ENCODE results near the gene PPAT.
"Not testable (repeated sequence)": the region's sequence is repeated elsewhere in the genome, so short reads cannot be mapped to it uniquely, and the experiment has no call there.

The PPAT gene

GRCh38 chr4:56374956-56375355, 60.5 kb downstream of the PPAT start:
- DNase-seq: no peak

GRCh38 chr4:56372774-56373173, 62.6 kb downstream of the PPAT start:
- no peak for DNase-seq

DNA sequence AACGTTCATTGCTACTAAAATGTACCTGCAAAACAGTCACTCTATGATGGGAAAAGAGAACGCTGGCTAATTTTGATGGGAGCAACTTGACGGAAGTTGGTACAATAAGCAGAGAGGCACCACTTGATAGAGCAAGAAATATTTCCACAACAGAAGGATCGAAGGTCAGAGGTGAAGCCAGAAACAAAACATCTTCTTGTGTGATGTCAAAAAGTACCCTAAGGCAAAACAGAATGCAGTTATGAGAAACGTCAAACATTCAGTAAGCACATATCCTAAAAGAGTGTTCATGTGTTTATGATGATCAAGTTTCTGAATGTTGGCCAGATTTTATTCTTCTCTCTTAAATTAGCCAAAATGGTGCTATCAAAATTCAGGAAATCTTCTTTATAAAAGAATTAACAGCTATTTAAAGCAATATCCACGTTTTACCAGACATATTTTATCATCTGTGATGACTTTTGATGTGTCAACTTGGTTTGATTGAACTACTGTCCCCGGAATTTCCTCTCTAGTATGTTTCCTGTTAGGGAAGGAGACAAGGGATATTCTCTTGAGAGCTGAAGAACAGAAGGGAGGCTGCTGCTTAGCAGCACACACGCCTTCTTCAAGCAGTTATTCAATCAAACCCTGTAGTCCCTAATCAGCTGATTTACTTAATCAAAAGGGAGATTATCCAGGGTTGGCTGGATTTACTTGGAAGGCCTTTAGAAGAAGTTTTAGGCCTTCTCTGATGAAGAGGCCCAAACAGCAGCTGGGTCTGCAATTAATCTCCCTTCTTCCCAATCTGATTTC, 63.8 kb downstream of the PPAT start:
- DNase-seq: no peak

DNA sequence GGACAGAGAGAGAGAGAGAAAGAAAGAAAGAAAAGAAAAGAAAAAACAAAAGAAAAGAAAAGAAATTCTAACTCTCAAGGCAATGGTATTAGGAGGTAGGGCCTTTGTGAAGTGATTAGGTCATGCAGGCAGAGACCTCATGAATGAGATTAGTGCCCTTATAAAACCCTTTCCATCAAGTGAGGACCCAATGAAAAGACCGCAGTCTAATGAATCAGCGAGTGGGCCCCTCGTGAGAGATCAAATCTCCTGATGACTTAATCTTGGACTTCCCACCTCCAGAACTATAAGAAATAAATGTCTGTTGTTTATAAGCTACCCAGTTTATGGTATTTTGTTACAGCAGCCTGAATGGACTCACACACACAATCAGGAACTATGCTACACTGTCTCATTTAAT, 65.0 kb downstream of the PPAT start:
- no peak for DNase-seq

DNA sequence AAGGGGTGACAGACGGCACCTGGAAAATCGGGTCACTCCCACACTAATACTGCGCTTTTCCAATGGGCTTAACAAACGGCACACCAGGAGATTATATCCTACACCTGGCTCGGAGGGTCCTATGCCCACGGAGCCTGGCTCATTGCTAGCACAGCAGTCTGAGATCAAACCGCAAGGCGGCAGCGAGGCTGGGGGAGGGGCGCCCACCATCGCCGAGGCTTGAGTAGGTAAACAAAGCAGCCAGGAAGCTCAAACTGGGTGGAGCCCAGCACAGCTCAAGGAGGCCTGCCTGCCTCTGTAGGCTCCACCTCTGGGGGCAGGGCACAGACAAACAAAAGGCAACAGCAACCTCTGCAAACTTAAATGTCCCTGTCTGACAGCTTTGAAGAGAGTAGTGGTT, 72.4 kb downstream of the PPAT start:
- DNase-seq: not testable (repeated sequence)

GRCh38 chr4:56360071-56360470, 75.3 kb downstream of the PPAT start:
- DNase-seq: no peak

DNA sequence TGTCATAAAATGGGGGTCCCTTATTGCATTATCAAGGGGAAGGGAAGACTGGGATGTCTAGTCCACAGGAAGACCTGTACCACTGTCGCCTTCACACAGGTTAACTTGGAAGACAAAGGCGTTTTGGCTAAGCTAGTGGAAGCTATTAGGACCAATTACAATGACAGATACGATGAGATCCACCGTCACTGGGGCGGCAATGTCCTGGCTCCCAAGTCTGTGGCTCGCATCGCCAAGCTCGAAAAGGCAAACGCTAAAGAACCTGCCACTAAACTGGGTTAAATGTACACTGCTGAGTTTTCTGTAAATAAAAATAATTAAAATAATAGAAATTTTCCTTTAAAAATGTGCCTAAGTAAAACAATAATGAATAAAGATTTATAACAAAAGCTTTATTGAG, 78.8 kb downstream of the PPAT start:
- no peak for DNase-seq

GRCh38 chr4:56348576-56348975, 86.8 kb downstream of the PPAT start:
- DNase-seq: no peak

- no peak for DNase-seq
Measured at GRCh38 chr4:56345458-56345857, 90.0 kb downstream of the PPAT start.
